ENCODE measurements around the gene ZNF620. TPM values are rescaled to one million over a fixed set of nuclear protein-coding genes. Genes with fewer than 3 reads are reported as not detected.

ZNF620 gene
- total RNA-seq, 1 experiment from 2014 or later, result 27.1 TPM

DNA sequence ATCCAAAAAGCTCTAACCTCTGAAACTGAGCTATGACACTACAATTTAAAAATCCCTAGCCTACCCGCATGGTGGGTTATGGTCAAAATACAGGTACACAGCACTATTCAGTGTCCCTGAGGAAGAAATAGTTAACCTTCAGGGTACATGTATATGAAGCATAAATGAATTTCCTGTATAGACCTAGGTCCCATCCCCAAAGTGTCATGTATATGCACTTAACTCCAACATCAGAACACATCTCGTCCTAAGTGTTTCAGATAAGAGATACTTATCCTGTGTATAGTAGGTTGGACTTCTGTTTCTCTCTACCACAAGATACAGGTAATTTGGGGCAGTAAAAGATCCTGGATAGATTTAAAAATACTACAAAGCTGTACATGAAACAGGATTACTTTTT, 42.3 kb upstream of the ZNF620 start:
- H2BK5ac ChIP-seq (ENCODE audit: insufficient read length, low read length), result no peak overlapping the region
- no peaks in the 10 kb centered on the region for H3K79me1 ChIP-seq (ENCODE audit: insufficient read depth, low read depth, low read length, poor library complexity, severe bottlenecking)
- H3T11ph ChIP-seq (ENCODE audit: low read length), result no peak overlapping the region
- H3K23ac ChIP-seq (ENCODE audit: insufficient read length, low read depth, low read length), result no peak overlapping the region
- H3K27me3 ChIP-seq (ENCODE audit: insufficient read depth, low read length), result no peaks in the 10 kb centered on the region
- H3K4ac ChIP-seq (ENCODE audit: low read depth, low read length), result no peak overlapping the region
- H3K56ac ChIP-seq (ENCODE audit: insufficient read length, low read depth, low read length), result no peak overlapping the region
- no peak for DNase-seq
- Mint-ChIP-seq H3K4me3 (no peak overlapping the region), H3K36me3 (ENCODE audit: insufficient read depth in 1 of 3, low read depth in 3 of 3) (peaks cover 36 to 72% (median 61%) of the 10 kb centered on the region in 3 experiments; a peak in 6 of 7 replicates), H3K9me3 (no peaks in the 10 kb centered on the region), H3K4me1 (peaks cover 14% of the 10 kb centered on the region in 2 experiments), H3K27ac (no peak overlapping the region; a peak in 1 of 7 replicates), H3K27me3 (ENCODE audit: low read depth) (no peaks in the 10 kb centered on the region)
- H4K91ac ChIP-seq (ENCODE audit: insufficient read length, low read depth, low read length), result no peak overlapping the region
- no peak overlapping the region for H2BK12ac ChIP-seq (ENCODE audit: insufficient read length, low read depth, low read length)
- no peak overlapping the region for H4K5ac ChIP-seq (ENCODE audit: insufficient read length, low read depth, low read length)
- no CpG with 5 or more reads among the region's 2 CpGs for WGBS (ENCODE audit: extremely low coverage, insufficient read length, low lambda C conversion rate)
- H4K8ac ChIP-seq (replicated peaks; ENCODE audit: insufficient read length, low read depth, low read length), result no peak overlapping the region
- no peak overlapping the region for H2BK20ac ChIP-seq (ENCODE audit: low read depth, low read length, poor library complexity, severe bottlenecking)
- H3K79me2 ChIP-seq (ENCODE audit: insufficient read depth, low read length), result no peaks in the 10 kb centered on the region; the same call in 1 of the 2 replicates
- no peak overlapping the region for H3K9ac ChIP-seq (ENCODE audit: extremely low read depth, insufficient read length, low read length)
- TF ChIP-seq, protein P1, sequence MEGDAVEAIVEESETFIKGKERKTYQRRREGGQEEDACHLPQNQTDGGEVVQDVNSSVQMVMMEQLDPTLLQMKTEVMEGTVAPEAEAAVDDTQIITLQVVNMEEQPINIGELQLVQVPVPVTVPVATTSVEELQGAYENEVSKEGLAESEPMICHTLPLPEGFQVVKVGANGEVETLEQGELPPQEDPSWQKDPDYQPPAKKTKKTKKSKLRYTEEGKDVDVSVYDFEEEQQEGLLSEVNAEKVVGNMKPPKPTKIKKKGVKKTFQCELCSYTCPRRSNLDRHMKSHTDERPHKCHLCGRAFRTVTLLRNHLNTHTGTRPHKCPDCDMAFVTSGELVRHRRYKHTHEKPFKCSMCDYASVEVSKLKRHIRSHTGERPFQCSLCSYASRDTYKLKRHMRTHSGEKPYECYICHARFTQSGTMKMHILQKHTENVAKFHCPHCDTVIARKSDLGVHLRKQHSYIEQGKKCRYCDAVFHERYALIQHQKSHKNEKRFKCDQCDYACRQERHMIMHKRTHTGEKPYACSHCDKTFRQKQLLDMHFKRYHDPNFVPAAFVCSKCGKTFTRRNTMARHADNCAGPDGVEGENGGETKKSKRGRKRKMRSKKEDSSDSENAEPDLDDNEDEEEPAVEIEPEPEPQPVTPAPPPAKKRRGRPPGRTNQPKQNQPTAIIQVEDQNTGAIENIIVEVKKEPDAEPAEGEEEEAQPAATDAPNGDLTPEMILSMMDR (conservative IDR thresholded peaks at IDR 0.05), result no peak
- H3K9me3 ChIP-seq (ENCODE audit: control insufficient read depth, low read depth, low read length), result no peaks in the 10 kb centered on the region
- H2AK5ac ChIP-seq (ENCODE audit: insufficient read length, low read length), result no peak overlapping the region
- H2BK15ac ChIP-seq (ENCODE audit: low read depth, low read length), result no peak overlapping the region
- no peaks in the 10 kb centered on the region for H3K4me1 ChIP-seq (ENCODE audit: insufficient read depth, low read length)
- no peak overlapping the region for H3K14ac ChIP-seq (ENCODE audit: insufficient read depth, low read length)
- H3K27ac ChIP-seq (ENCODE audit: insufficient read length, low read depth, low read length), result no peak overlapping the region
- H3K18ac ChIP-seq (ENCODE audit: insufficient read length, low read depth, low read length), result no peak overlapping the region
- H4K20me1 ChIP-seq (ENCODE audit: control insufficient read depth, insufficient read depth, insufficient read length), result peaks cover 2% of the 10 kb centered on the region
- H2AFZ ChIP-seq (ENCODE audit: low read length), result no peak overlapping the region
- no peaks in the 10 kb centered on the region for H3K23me2 ChIP-seq (ENCODE audit: insufficient read length, low read depth, low read length, poor library complexity, severe bottlenecking)
- H3K4me2 ChIP-seq (ENCODE audit: insufficient read depth, insufficient read length, low read length), result no peak overlapping the region
- no peak overlapping the region for H2BK120ac ChIP-seq (ENCODE audit: low read depth, low read length, poor library complexity, severe bottlenecking)

All from H9 (cell line).